ENCODE data around the gene ZBTB42.

ZBTB42 gene

GRCh38 chr14:104780513-104781030 lies 20.3 kb upstream of the ZBTB42 start:
- Histone ChIP-seq H3K4me3 (ENCODE audit: low read depth, low read length) (no peak overlapping the region), H3K36me3 (replicated peaks) (peaks cover 23% of the 10 kb centered on the region), H3K27ac (no peak overlapping the region), H3K27me3 (replicated peaks) (no peaks in the 10 kb centered on the region)
- in situ Hi-C loops (cut with HindIII; ENCODE audit: low pct_ligation_motif_present, low sequenced_read_pairs), result no loop called here
- no peak for DNase-seq
- TF ChIP-seq, protein P1, sequence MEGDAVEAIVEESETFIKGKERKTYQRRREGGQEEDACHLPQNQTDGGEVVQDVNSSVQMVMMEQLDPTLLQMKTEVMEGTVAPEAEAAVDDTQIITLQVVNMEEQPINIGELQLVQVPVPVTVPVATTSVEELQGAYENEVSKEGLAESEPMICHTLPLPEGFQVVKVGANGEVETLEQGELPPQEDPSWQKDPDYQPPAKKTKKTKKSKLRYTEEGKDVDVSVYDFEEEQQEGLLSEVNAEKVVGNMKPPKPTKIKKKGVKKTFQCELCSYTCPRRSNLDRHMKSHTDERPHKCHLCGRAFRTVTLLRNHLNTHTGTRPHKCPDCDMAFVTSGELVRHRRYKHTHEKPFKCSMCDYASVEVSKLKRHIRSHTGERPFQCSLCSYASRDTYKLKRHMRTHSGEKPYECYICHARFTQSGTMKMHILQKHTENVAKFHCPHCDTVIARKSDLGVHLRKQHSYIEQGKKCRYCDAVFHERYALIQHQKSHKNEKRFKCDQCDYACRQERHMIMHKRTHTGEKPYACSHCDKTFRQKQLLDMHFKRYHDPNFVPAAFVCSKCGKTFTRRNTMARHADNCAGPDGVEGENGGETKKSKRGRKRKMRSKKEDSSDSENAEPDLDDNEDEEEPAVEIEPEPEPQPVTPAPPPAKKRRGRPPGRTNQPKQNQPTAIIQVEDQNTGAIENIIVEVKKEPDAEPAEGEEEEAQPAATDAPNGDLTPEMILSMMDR (IDR thresholded peaks at IDR 0.05; ENCODE audit: low read depth, low read length, missing control alignments), result no peak

GRCh38 chr14:104781271-104782077 lies 19.4 kb upstream of the ZBTB42 start:
- peaks cover 17% of the 10 kb centered on the region for H3K36me3 ChIP-seq (replicated peaks)

DNA sequence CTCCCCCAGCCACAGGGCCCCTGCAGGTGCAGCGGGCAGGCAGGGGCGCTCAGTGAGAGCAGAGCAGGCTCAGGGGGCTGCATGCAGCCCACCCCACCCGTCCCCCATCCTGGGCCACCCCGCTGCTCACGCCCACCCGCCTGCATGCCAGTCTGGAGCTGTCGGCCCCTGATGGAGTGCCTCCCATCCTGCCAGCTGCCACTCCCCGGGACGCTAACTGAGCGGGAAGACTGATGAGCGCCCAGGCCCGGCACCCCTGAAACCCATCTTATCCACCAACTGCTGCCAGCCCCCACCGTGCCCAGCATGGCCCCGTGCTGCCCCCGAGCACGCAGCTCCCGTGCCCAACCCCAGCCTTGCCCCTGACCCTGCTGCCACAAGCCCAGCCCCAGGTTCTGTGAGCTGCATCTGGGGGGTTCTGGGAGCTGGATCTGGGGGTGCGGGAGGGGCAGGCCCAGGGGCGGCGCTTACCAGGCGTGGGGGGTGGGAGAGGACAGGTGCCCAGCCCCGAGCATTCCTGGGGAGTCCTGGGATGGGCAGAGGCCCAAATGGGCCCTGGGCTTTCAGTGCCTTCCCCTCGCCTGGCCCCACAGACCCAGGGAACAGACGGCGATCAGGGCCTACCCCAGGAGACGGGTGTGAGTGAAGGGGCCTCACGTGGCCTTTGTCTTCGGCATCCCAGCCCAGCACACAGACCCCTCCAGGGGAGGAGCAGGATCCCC lies 18.7 kb upstream of the ZBTB42 start:
- DNase-seq, result no peak
- in situ Hi-C loops (cut with HindIII; ENCODE audit: low pct_ligation_motif_present, low sequenced_read_pairs), result no loop called here
- no peak overlapping the region for H3K27ac ChIP-seq
- TF ChIP-seq, protein P1 (IDR thresholded peaks at IDR 0.05; ENCODE audit: low read depth, low read length, missing control alignments), result no peak
- H3K4me3 ChIP-seq (ENCODE audit: low read depth, low read length), result no peak overlapping the region
- peaks cover 13% of the 10 kb centered on the region for H3K36me3 ChIP-seq (replicated peaks)
- H3K27me3 ChIP-seq (replicated peaks), result no peaks in the 10 kb centered on the region

More at GRCh38 chr14:104781271-104782077, 19.4 kb upstream of the ZBTB42 start:
- no peak for DNase-seq
- H3K4me3 ChIP-seq (ENCODE audit: low read depth, low read length), result no peak overlapping the region
- TF ChIP-seq, protein P1 (IDR thresholded peaks at IDR 0.05; ENCODE audit: low read depth, low read length, missing control alignments), result no peak
- no peak overlapping the region for H3K27ac ChIP-seq
- no peaks in the 10 kb centered on the region for H3K27me3 ChIP-seq (replicated peaks)
- in situ Hi-C loops (cut with HindIII; ENCODE audit: low pct_ligation_motif_present, low sequenced_read_pairs), result no loop called here

DNA sequence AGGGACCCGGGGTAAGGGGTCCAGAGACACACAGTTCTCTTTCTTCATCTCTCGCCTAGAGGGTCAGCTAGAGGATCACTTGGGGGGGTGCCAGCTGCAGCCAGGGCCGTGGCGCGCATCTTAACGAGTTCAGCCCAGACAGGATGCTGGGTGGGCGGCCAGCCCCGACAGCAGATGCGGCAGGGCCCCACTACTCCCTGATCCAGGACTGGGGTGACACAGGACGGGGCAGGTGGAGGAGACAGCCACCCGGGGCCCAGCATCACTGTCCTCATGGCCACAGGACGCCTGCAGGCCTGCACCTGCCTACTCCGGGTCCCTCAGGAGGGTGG lies 18.1 kb upstream of the ZBTB42 start:
- H3K36me3 ChIP-seq (replicated peaks), result peaks cover 13% of the 10 kb centered on the region

GRCh38 chr14:104783484-104784217 lies 17.2 kb upstream of the ZBTB42 start:
- in situ Hi-C loops (cut with HindIII; ENCODE audit: low pct_ligation_motif_present, low sequenced_read_pairs), result no loop called here
- no peak overlapping the region for H3K4me3 ChIP-seq (ENCODE audit: low read depth, low read length)
- peaks cover 15% of the 10 kb centered on the region for H3K36me3 ChIP-seq (replicated peaks)
- no peaks in the 10 kb centered on the region for H3K27me3 ChIP-seq (replicated peaks)
- no peak for DNase-seq
- H3K27ac ChIP-seq, result no peak overlapping the region
- TF ChIP-seq, protein P1 (IDR thresholded peaks at IDR 0.05; ENCODE audit: low read depth, low read length, missing control alignments), result no peak

More for the DNA sequence above, 18.1 kb upstream of the ZBTB42 start:
- TF ChIP-seq, protein P1 (IDR thresholded peaks at IDR 0.05; ENCODE audit: low read depth, low read length, missing control alignments), result no peak
- Histone ChIP-seq H3K27me3 (replicated peaks) (no peaks in the 10 kb centered on the region), H3K4me3 (ENCODE audit: low read depth, low read length) (no peak overlapping the region), H3K27ac (no peak overlapping the region)
- in situ Hi-C loops (cut with HindIII; ENCODE audit: low pct_ligation_motif_present, low sequenced_read_pairs), result no loop called here
- DNase-seq, result no peak
